Stimulated activated naive CD8-positive, alpha-beta T cell treated with anti-CD3 and anti-CD28 coated beads, Interleukin-15, Interleukin-2, amounts not matched to agents 100 ng/mL and 50 ng/mL, for 24 hours (primary cell): ENCODE measurements around the gene SLC44A1.

Source experiments
- H3K27ac Mint-ChIP-seq: one replicate; pipeline ENCODE4 v1.8.0; 2021; ENCODE audit warnings: mild to moderate bottlenecking, mixed read lengths
- H3K27me3 Mint-ChIP-seq: one replicate; pipeline ENCODE4 v1.8.0; 2021; ENCODE audit warnings: mixed read lengths
- H3K36me3 Mint-ChIP-seq: one replicate; pipeline ENCODE4 v1.8.0; 2021; ENCODE audit warnings: low read depth, mixed read lengths
- H3K4me1 Mint-ChIP-seq: one replicate; pipeline ENCODE4 v1.8.0; 2021; ENCODE audit warnings: low read depth, mixed read lengths
- H3K4me3 Mint-ChIP-seq: one replicate; pipeline ENCODE4 v1.8.0; 2021; ENCODE audit warnings: mild to moderate bottlenecking, mixed read lengths
- H3K9me3 Mint-ChIP-seq: one replicate; pipeline ENCODE4 v1.8.0; 2021; ENCODE audit warnings: mixed read lengths

The SLC44A1 gene

DNA sequence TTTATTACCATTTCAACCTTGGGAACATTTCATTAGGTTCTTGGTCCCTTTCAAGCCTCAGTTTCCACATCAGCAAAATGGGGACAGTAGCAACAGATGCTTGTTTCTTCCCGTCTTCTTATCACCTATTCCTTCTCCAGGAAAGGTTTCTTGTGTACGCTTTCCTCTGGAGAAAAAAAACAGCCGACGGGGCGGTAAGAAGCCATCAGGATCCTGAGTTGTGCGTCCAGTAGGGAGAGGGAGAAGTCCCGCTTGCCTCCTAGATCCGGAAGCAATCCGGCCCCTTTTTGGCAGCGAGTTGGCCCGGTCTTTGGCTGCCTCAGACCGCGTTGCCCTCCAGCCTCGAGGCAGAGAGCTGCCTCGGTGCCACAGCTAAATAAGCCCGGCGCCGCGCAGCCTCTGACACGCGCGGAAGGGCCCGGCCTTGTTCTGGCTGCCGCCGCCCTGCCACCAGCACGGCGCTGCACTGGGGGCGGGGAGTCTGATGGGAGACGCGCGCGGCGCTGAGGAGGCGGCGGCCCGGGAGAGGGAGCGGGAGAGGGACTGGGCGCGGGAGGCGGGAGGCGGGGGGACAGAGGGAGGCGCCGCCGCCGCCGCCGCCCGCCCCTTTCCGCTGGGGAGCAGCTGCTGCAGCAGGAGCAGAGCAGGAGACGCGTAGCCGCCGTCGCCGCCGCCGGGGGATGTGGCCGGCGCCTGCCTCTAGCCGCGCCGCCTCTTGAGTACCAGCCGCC lies at the start of gene SLC44A1:
TSS of gene SLC44A1 (plus strand) at position 649 of the 731 bp plus-strand sequence. CDS start 218 bp downstream, outside the sequence.
- H3K27me3 Mint-ChIP-seq: peaks cover 41% of the 10 kb centered on the region
- no peaks in the 10 kb centered on the region for H3K9me3 Mint-ChIP-seq
- no peaks in the 10 kb centered on the region for H3K36me3 Mint-ChIP-seq
- H3K4me3 Mint-ChIP-seq: peak within 1 kb of the TSS; percentile 88
- peaks cover 22% of the 10 kb centered on the region for H3K4me1 Mint-ChIP-seq
- peak within 1 kb of the TSS; percentile 85 for H3K27ac Mint-ChIP-seq

DNA sequence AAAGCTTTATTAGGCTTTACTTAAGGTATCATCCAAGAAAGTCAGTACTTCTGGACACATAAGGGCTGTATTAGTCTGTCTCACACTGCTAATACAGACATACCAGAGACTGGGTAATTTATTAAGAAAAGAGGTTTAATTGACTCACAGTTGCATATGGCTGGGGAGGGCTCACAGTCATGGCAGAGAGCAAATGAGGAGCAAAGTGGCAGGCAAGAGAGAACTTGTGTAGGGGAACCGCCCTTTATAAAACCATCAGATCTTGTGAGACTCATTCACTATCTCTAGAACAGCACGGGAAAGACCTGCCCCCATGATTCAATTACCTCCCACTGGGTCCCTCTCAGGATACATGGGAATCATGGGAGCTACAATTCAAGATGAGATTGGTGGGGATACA lies 49.2 kb upstream of the SLC44A1 start:
- Mint-ChIP-seq H3K36me3 (no peaks in the 10 kb centered on the region), H3K4me1 (no peaks in the 10 kb centered on the region), H3K27ac (no peak overlapping the region), H3K4me3 (no peak overlapping the region), H3K27me3 (no peaks in the 10 kb centered on the region), H3K9me3 (no peaks in the 10 kb centered on the region)

DNA sequence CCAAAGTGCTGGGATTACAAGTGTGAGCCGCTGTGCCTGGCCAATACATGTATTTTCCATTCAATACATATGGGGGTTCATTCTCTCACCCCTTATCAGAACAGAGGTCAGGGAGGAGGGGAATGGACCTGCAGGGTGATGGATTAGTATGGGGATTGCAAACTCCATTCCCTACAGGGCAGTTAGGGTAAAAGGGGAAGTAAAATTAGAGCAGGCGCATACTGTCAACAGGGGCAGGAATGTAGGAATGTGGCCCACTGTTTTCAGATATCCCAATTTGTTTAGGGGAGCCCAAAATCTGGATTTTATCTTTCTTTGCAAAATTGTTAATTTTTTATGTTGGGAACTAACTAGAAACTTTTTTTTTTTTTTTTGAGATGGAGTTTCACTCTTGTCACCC lies 46.4 kb upstream of the SLC44A1 start:
- H3K27ac Mint-ChIP-seq: no peak overlapping the region
- no peaks in the 10 kb centered on the region for H3K9me3 Mint-ChIP-seq
- no peaks in the 10 kb centered on the region for H3K36me3 Mint-ChIP-seq
- no peak overlapping the region for H3K4me3 Mint-ChIP-seq
- no peaks in the 10 kb centered on the region for H3K27me3 Mint-ChIP-seq
- no peaks in the 10 kb centered on the region for H3K4me1 Mint-ChIP-seq

DNA sequence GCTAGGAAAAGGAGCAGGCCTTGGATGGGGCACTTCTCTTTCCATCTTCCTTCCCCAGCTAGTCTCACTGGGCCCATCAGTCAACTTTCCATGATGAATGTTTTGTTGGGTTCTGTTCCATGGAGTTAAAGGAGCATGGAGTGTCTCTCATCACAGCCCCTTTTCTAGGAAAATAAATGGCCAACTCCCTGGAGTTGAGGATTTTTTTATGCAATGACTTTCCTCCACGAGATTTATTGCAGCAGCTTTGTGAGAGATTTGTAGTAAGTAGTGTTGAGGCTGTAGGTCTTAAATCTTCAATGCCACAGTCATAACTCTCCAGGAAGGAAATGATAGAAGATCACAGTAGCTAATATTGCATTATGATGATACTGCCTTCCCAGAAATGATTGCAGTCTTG lies 45.6 kb upstream of the SLC44A1 start:
- H3K27me3 Mint-ChIP-seq: no peaks in the 10 kb centered on the region
- no peaks in the 10 kb centered on the region for H3K9me3 Mint-ChIP-seq
- no peak overlapping the region for H3K4me3 Mint-ChIP-seq
- H3K27ac Mint-ChIP-seq: no peak overlapping the region
- H3K4me1 Mint-ChIP-seq: no peaks in the 10 kb centered on the region
- no peaks in the 10 kb centered on the region for H3K36me3 Mint-ChIP-seq

DNA sequence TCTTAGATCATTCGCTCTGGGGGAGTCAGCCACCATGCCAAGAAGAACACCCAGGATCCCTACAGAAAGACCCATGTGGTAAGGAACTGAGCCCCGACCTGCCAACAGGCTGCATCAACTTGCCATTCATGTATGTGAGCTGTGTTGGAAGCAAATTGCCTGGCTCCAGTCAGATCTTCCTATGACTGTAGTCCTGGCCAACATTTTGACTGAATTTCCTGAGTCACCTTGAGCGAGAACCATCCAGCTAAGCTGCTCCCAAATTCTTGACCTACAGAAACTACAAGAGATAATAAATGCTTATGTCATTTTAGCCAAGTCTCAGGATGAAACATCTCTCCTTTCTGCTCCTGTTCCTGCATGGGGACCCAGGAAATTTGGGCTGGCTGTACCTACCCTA lies 40.0 kb upstream of the SLC44A1 start:
- no peak overlapping the region for H3K27ac Mint-ChIP-seq

DNA sequence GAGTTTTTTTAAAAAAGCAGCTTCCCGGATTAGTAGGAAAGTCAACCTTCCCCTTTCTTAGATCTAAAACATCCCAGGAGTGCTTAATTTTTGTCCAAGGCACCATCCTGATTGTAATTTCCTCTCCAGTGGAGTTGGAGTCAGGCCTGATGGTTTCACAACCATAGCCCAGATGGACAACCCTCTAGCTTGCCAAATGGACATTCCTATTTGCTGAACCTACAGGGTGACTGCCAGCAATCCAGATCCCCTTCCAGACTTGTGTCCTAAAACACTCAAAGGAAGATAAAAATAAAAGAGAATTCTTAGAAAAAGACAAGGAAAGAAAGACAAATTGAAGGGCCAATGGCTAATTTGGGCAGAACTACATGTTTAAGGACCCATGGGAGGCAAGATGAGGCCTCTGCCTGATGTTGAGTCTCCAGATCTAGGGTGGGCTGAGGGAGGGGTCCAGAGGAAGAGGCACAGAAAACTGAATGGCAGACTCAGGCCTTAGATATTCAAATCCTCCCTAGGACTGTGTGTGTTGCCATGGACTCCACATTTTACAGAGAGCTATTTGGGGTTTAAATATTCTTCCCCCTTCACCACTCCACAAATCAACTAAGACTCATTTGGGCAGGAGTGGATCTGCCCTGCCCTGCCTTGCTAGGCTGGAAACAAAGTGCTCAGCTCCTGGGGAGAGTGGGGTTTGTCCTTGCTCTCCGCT lies 38.5 kb upstream of the SLC44A1 start:
- Mint-ChIP-seq H3K9me3 (no peaks in the 10 kb centered on the region), H3K27ac (no peak overlapping the region), H3K27me3 (no peaks in the 10 kb centered on the region), H3K4me3 (no peak overlapping the region), H3K4me1 (no peaks in the 10 kb centered on the region), H3K36me3 (no peaks in the 10 kb centered on the region)

More for the DNA sequence above, 40.0 kb upstream of the SLC44A1 start:
- H3K27me3 Mint-ChIP-seq: no peaks in the 10 kb centered on the region
- no peaks in the 10 kb centered on the region for H3K9me3 Mint-ChIP-seq
- no peak overlapping the region for H3K4me3 Mint-ChIP-seq
- no peaks in the 10 kb centered on the region for H3K4me1 Mint-ChIP-seq
- no peaks in the 10 kb centered on the region for H3K36me3 Mint-ChIP-seq

DNA sequence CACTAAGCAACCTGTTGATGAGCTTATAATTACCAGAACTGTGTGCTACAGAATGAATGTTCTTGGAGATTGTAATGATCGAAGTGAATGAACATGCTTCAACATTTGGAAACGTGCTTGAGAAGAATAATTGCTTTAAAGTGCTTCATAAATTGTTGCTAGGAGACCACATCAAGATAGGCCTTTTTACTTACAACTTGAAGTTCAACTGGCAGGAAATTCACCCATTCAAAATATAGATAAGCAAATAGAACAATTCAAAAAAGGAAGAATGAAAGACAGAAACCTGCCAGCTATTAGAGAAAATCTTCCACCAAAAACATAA lies 38.0 kb upstream of the SLC44A1 start:
- Mint-ChIP-seq H3K9me3 (no peaks in the 10 kb centered on the region), H3K4me1 (no peaks in the 10 kb centered on the region), H3K4me3 (no peak overlapping the region), H3K27me3 (no peaks in the 10 kb centered on the region), H3K27ac (no peak overlapping the region), H3K36me3 (no peaks in the 10 kb centered on the region)

DNA sequence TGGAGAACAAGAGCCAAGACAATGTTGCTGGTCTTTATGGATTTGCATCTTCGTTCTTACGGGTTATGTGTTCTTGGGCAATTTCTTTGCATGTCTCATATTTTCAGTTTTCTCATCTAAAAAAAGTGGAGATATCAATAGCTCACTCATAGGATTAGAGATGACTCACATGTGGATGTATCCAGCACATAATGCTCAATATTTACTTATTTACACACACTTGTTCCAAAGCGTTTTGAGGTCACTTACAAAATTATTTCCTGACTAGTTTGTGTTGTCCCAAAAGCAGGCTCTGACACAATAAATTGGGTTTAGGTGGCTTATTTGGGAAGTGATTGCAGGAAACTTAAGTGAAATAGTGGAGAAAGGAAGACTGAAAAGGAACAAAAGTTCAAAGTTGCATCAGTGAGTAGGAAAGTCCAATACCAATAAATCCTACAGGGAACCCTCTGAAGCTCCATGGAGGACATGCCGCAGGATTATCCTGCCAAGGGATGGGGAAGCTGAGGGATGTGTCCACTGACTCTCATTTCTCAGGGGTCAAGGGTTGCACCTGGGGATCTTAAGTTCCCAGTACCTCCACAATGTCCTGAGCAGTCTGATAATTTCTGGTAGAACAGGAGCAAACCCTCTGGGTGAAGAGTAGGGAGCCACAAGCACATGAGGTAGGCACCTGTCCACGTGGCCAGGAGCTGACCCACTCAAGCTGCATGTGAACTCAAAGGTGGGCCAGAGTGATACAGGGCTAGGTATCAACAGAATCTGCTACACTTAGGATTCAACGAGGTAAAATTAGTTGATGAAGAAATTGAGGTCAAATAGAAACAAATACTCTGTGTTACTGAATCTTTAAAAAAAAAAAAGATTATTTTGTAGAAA lies 37.4 kb upstream of the SLC44A1 start:
- Mint-ChIP-seq H3K4me3 (no peak overlapping the region), H3K27me3 (no peaks in the 10 kb centered on the region), H3K4me1 (no peaks in the 10 kb centered on the region), H3K27ac (no peak overlapping the region), H3K36me3 (no peaks in the 10 kb centered on the region), H3K9me3 (no peaks in the 10 kb centered on the region)

DNA sequence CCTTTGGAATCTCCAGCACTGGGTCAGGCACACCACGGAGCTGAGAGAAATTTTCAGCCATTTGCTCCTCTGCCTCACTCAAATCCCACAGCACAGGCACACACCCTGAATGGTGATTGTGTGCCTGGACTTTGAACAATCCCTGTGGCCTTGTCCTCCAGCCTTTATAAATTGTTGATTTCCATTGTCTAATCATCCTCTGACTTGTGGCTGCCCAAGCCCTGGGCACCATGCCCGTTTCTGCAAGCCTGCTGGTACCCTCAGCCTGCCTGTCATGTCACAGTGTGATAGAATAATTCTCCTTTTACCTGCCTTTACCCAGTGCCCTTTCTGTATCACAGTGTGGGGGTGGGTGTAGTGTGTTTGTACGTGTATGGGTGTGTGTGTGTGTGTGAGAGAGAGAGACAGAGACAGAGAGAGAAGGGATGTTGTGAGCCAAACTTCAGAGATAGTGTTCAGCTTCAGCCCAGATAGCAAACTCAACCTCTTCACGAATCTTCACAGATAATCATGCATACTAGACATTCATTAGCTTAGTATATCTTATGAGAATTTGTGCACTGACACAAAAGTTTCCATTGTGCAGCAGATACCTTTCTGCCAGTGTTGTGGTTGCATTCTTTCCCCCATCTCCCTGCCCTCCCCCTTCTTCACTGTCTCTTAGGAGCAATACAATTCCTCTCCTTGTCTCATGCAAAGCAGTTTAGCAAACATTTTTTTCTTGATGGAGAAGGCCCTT lies 27.8 kb upstream of the SLC44A1 start:
- Mint-ChIP-seq H3K4me1 (no peaks in the 10 kb centered on the region), H3K27me3 (no peaks in the 10 kb centered on the region), H3K9me3 (no peaks in the 10 kb centered on the region), H3K4me3 (no peak overlapping the region), H3K36me3 (no peaks in the 10 kb centered on the region), H3K27ac (no peak overlapping the region)

DNA sequence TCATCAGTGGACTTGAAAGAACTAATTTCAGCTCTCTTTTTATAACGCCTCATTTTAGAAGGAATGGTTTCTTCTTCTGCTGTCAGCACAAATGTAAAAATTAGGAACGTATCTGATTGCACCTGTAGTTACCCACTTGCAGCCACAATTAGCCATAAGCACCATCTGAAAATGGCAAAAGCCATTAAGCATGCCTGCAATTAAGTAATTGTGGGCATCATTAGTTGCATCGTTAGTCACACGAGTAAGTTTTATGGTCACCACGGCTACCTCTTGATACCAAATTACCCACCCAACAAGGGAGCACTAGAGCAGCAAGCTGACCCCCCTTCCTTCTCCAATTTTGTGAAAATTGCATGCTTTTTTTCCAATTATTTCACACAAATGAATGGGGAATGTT lies 25.8 kb upstream of the SLC44A1 start:
- Mint-ChIP-seq H3K27ac (no peak overlapping the region), H3K36me3 (peaks cover 3% of the 10 kb centered on the region), H3K4me1 (no peaks in the 10 kb centered on the region), H3K4me3 (no peak overlapping the region), H3K9me3 (peaks cover 9% of the 10 kb centered on the region), H3K27me3 (peaks cover 3% of the 10 kb centered on the region)

DNA sequence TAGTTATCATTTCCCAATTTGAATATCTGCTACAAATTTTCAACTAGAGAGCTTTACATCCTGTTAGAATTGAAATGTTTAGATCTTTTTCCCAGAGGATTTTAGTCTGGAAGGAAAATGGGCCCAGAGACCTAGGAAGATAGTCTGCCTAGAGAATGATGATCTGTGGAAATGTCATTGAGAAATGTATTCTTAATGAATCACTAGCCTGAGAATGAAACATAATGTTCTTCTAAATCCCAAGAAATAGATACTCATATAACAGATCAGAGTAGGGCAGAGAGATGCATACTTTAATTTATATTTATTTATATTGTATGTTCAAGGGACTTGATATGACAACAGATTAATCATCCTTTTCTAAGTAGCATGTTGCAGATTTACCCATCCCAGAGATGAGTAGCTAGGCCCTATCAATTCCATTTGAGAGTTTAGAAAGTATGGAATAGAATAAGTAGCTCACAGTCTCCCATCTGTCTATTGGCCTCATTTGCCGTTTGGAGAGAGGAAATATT lies 25.1 kb upstream of the SLC44A1 start:
- peaks cover 10% of the 10 kb centered on the region for H3K36me3 Mint-ChIP-seq
- no peaks in the 10 kb centered on the region for H3K4me1 Mint-ChIP-seq
- peaks cover 10% of the 10 kb centered on the region for H3K27me3 Mint-ChIP-seq
- no peak overlapping the region for H3K4me3 Mint-ChIP-seq
- no peak overlapping the region for H3K27ac Mint-ChIP-seq
- H3K9me3 Mint-ChIP-seq: peaks cover 16% of the 10 kb centered on the region

DNA sequence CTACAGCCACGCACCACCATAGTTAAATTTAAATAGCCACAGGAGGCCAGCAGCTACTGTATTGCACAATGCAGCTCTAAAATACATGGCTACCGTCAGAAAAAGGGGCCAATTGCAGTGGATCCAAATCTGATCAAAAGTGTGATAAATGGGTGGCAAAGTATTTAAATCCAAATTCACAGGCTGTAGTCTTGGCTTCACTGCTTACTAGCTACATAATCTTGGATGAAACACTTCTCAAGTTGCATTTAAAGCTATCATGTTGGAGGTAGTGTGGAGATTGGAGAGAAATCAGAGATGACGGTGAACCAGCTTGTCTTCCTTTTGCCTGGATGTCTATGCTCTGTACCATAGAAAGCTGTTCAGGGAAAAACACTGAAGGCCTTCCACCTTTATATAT lies 24.0 kb upstream of the SLC44A1 start:
- peaks cover 13% of the 10 kb centered on the region for H3K27me3 Mint-ChIP-seq
- peaks cover 14% of the 10 kb centered on the region for H3K36me3 Mint-ChIP-seq
- H3K4me3 Mint-ChIP-seq: no peak overlapping the region
- no peak overlapping the region for H3K27ac Mint-ChIP-seq
- H3K9me3 Mint-ChIP-seq: peaks cover 20% of the 10 kb centered on the region
- H3K4me1 Mint-ChIP-seq: no peaks in the 10 kb centered on the region

DNA sequence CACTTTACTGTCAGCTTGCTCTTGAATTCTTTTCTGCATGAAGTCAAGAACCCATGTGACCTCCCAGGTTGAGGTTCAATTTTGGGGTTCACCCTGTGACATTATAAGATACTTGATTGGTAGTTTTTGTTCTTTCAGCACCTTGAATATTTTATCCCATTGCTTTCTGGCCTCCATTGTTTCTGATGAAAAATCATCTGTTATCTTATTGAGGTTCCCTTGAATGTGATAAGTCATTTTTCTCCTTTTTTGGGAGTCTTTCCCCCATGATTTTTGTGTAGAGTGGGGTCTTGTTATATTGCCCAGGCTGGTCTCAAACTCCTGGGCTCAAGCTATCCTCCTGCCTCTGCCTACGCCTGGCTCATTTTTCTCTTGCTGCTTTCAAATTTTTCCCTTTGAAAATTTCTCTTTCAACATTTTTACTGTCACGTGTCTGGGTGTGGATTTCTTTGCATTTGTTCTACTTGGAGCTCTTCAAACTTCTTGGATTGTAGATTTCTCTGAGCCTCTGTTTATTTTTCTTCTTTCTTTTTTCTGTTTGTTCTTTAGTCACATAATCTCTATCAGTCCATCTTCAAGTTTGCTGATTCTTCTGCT lies 20.8 kb upstream of the SLC44A1 start:
- Mint-ChIP-seq H3K4me3 (no peak overlapping the region), H3K27me3 (peaks cover 13% of the 10 kb centered on the region), H3K27ac (no peak overlapping the region), H3K36me3 (peaks cover 14% of the 10 kb centered on the region), H3K9me3 (peaks cover 23% of the 10 kb centered on the region), H3K4me1 (no peaks in the 10 kb centered on the region)

DNA sequence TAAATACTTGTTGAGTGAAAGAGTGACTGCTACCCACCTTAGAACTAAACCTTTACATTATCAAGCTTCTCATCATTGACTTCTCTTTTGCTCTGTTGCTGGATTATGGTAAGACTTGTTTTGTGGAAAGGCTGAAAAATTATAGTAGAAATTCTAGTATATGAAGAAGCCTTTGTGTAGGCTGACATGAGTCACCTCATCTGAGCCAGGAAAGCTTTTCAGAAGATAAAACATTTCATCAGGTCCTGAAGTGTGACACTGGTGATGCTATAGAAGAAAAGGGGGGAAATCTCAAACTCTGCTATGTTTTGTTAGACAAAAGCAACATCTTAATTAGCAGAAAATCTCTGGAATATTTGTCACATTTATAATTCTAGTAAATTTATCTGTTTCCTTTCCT lies 18.4 kb upstream of the SLC44A1 start:
- peaks cover 23% of the 10 kb centered on the region for H3K9me3 Mint-ChIP-seq
- H3K27me3 Mint-ChIP-seq: peaks cover 16% of the 10 kb centered on the region
- no peak overlapping the region for H3K27ac Mint-ChIP-seq
- no peaks in the 10 kb centered on the region for H3K4me1 Mint-ChIP-seq
- H3K4me3 Mint-ChIP-seq: no peak overlapping the region
- H3K36me3 Mint-ChIP-seq: peaks cover 14% of the 10 kb centered on the region
